CD1c-positive myeloid dendritic cell (primary cell): ENCODE measurements around the gene DEGS2.
"Not testable (repeated sequence)": the region's sequence is repeated elsewhere in the genome, so short reads cannot be mapped to it uniquely, and the experiment has no call there.

ENCODE experiments used
- DNase-seq: peaks from one replicate; pipeline ENCODE4 v3.0.0-alpha.2; 2016; ENCODE audit errors: extremely low spot score

DEGS2 gene

DNA sequence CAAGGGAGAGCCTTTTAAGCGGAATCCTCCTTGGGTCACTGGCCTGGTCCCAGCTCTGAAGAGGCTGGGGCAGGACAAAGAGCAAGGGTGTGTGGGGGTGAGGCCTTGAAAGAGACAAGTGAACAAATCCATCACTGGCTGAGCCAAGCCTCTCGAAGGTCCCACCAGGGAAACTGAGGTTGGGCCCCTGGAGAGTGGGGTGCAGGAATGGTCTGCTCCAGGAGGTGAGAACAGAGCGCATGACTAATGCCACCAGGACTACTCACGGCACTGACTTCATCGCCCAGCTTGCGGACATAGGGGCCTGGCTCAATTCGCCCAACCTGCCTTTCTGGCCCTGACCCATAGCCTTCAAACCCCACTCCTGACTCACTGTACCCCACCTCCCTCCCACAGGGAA is 19.2 kb upstream of the DEGS2 start:
- no peak for DNase-seq

DNA sequence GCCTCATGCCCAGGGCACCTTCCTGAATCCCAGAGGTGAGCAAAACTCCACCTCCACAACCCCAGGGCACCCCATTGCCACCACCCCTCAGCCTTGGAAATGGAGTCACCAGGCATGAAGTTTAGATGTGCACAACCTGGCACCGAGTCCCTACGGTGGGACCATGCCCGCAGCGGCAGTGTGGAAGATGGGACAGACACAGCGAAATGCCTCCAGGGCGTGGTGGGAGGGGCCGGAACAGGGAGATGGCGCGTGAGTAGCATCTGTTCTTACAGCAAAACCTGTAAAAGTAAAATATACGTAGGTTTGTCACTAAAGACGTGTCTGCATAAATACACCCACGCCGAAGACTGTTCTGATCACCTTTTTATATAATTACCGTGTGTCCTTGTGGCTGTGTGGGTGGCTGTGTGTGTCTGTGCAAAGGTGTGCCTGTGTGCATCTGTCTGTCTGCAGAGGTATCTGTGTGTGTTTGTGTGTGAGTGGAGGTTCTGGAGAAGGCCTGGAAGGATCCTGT is 17.4 kb upstream of the DEGS2 start:
- no peak for DNase-seq

DNA sequence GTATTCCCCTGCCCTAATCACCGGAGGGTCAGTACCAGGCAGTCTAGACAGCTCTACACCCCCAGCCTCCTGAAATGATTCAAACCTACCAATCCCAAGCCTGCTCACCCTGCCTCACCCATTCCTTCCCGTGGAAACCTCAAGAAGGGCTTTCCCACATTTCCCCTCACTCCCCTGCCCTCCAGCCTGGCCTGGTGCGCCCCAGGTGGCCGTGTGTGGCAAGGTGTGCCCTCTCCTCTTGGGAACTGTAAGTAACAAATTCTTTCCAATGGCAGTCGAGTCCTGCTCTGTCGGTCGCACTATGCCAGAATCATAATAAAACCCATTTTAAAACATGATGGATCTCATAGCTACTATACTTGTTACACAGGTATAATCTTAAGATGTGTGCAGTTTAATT is 13.9 kb upstream of the DEGS2 start:
- DNase-seq, result no peak

DNA sequence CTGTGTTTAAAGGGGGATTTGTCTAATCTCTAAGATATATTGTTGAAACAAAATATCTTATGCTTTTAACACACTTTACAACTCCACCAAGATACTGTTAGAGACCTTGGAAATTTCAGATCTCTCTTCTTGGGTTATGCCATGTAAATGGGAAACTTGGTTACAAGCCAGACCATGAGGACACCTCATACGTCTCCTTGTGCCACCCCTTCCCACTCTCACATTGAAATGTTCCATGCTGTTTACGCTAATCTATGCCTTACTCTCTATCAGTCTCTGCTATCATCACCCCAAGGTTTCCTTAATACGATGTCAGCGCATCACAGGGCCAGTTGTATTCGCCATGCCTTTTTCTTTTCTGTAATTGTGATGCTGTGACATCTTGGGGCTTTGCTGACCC is 13.4 kb upstream of the DEGS2 start:
- DNase-seq, result no peak

DNA sequence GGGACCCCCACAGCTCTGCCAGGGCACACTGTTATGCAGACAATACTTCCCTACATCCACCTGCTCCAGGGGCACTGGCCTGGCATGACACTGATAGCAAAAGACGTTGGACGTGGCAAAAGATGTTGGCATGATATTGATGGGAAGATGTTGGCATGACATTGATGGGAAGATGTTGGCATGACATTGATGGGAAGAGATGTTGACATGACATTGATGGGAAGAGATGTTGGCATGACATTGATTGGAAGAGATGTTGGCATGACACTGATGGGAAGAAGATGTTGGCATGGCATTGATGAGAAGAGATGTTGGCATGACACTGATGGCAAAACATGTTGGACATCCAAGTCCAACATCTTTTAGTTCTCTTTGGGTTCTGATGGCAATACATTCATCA is 11.4 kb upstream of the DEGS2 start:
- DNase-seq, result no peak

DNA sequence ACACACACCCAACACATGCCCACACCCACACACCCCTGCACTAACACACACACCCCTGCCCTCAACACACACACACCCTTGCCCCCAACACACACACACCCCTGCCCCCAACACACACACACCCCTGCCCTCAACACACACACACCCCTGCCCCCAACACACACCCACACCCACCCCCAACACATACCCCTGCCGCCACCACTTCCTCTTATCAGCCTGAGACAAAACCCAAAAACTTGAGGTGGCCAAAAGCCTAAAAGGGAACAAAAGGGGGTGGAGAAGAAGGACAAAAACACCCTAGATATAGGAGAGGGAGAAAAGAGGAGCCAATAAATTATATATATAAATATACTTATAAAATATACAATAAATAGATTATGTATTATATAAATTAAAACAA is 9.1 kb upstream of the DEGS2 start:
- DNase-seq, result peak; percentile 33

DNA sequence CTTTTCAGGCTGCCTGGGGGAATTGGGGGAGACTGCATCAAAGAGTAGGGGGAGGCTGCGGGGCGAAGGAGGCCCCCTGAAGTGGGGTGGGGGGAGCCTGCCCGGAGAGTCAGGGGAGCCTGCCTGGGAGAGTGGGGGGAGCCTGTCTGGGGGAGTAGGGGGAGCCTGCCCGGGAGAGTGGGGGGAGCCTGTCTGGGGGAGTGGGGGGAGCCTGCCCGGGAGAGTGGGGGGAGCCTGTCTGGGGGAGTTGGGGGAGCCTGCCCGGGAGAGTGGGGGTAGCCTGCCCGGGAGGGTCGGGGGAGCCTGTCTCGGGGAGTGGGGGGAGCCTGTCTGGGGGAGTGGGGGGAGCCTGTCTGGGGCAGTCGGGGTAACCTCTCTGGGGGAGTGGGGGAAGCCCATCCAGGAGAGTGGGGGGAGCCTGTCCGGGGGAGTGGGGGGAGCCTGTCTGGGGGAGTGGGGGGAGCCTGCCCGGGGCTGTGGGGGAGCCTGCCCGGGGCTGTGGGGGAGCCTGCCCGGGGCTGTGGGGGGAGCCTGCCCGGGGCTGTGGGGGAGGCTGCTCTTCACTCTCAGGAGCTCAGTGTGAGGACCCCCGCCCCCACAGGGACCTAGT is 6.5 kb upstream of the DEGS2 start:
- no peak for DNase-seq

DNA sequence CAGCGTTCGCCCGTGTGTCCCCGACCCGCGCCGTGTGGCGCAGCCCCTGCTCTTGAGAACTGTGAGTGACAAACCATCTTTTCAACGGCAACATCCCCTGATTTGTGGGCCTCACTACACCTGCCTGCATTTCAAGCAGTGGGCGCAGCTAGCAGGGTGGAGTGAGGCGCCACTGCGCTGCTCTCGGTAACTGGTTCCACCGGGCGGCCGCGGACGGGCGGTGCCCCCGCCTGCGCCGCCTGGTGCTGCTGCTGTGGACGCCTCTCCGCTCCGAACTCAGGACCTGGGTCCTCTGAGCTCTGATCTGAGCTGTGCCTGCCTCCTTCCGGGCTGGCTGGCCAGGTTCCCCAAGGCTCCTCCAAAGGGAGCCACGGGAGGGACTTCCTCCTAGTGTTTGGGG is 5.9 kb upstream of the DEGS2 start:
- no peak for DNase-seq

DNA sequence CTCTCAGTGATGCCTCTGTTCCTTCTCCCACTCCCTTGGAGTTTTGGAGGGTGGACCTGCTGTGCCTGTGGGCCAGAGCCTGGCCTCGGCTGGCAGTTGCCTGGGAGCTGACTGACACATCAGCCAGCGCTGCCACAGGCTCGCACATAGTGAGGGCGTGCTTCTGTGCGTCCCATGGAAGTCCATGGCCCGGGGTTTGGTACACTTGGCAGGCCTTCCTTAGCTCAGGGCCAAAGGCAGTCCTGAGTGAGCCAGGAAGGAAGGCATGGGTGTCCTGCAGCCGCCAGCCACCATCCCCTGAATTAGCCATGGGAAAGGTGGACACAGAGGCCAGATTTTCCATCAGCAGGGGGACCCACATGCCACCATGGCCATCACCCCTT is 1.1 kb upstream of the DEGS2 start:
- no peak for DNase-seq

DNA sequence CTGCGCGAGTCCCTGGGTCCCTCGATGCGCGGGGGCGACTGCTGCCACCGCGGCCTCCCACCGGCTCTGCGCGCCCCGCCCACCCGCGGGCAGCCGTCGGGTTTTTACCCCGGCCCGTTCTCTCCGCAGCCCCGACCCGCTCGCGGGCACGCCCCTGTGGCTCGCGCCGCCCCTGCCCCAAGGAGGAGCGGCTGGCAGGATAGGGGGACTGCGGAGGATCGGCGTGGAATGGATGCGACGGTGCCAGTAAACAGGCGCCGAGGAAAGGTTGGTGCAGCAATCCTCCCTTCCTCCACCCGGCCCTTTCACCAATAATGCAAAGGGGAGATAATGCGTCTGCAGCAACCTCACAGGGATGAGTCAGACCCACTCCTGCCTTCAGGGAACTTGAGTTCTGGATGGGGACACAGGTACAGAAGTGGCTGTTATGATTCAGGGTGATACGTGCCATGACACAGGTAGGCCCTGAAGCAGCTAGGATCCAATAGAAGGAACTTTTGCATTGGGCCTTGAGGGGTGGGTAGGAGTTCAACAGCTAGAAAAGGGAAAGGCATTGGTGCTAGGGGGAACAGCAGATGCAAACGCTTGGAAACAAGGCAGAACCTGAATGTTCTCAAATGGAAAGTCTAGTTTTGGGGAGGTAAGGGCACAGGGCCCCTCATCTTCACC is 554 bp upstream of the DEGS2 start:
- DNase-seq, result no peak

DNA sequence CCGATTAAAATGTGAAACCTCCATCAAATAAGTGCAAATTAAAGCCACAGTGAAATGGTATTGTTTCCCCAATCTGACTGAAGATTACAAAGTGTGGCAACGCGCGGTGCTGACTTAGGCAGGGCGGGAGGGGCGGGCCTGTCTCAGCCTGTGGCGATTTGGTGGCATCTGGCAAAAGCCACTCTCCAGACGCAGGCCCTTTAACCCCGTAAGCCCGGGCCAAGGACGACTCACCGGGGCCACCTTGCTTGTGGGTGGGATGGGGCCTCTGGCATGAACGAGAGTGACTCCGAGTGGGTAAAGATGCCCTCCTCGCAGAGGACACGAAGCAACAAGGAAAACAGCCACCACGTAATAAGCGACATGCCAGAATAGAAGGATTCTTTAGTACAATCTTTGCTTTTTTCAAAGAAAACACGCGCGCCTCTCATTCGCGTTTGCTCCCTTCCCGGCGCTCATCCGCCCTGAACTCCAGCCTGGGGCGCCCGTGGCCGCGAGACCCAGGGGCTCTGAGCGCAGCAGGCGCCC is 815 bp downstream of the DEGS2 start:
- DNase-seq, result no peak

DNA sequence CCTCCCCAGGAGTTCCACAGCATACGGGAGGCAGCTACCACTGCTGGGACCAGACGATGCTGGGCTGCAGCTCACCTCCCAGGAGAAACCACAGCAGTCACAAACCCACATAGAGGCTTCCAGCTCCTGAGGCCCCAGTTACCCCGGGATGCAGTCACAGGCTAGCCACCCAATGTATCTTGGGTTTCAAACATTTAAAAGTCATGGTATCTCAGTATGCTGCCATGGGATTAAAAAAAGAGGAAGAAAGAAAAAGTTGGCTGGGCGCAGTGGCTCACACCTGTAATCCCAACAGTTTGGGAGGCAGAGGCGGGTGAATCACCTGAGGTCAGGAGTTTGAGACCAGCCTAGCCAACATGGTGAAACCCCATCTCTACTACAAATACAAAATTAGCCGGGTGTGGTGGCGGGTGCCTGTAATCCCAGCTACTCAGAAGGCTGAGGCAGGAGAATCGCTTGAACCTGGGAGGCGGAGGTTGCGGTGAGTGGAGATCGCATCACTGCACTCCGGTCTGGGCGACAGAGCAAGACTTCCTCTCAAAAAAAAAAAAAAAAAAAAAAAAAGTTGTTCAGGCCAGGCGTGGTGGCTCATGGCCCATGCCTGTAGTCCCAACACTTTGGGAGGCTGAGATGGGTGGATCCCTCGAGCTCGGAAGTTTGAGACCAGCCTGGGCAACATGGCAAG is 1.8 kb downstream of the DEGS2 start:
- DNase-seq, result not testable (repeated sequence)

DNA sequence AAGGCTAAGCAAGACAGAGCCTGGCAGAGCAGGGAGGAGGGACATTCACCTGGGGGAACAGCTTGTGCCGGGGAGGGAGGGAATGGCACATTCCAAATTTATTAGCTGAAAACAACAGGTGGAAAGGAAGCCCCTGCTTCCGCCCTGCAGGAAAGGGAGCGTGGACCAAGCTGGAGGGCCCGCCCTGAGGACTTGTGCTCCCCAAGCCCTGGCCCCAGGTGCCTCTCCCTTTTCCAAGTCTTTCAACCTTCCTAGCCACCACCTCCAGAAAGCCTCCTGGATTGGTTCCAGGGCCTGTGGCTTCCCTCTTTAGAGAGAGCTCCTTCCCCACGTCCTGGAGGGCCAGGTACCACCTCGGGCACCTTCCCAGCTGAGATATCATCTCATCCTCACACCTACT is 2.7 kb downstream of the DEGS2 start:
- DNase-seq, result no peak

DNA sequence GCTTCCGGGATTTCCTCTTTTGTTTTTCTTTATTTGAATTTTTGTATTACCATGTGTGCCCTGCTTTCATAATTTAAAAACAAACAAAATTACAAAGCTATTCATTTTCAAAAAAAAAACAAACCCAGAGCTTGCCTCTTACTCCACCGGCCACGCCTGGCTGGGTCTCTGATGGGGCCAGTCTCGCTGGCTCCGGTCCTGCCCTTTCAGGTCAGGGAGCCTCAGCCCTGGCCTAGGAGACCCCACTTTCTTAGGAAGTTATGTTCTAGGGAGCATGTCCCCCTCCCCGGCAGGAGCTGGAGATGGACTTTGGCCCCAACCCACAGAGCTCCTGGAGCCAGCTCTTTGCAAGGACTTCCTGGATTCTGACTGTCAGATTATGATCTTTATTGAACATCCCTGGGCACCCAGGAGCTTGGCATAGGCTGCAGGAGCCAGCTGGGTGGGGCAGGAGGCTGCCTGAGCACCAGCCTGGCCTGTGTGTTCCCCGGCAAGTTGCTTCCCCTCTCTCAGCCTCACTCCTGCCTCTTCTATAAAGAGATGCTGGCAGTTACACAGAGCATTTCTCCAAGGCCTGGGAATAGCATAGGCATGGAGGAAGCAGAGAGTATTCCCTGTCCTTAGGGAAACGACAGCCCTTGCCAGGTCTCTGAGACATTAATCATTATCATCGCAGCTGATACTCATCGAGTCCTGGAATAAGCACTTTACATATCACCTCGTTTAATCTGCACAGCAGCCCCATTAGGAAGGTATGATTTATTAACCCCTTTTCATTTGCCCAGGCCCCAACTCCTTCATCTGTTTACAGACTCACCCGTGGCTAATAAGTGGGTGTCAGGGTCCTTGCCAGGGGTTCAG is 3.5 kb downstream of the DEGS2 start:
- no peak for DNase-seq

DNA sequence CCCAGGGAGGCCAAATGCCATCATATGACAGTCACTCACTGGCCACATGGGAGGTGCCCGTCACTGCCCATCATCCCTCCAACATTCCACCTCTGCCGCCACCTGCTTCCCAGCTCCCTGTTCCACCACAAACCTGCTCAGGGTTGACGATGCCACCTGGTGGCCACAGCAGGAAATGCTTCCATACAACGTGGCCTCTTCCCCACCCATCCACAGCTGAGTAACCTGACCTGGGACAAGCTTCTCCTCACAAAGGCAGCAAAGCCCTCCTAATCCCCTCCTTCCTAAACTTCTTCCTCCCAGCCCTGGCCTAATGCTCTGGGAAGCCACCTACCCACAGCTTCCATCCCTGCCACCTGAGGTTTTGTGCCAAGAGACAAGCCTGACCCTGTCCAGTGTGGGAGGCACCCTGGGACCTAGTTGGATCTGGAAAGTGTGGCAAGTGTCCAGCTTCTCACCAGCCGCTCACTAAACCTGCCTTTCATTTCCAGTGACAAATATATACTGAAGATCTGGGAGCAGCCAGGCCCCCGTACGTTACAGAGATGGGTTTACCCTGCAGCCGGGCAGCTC is 4.3 kb downstream of the DEGS2 start:
- peak; percentile 45 for DNase-seq

DNA sequence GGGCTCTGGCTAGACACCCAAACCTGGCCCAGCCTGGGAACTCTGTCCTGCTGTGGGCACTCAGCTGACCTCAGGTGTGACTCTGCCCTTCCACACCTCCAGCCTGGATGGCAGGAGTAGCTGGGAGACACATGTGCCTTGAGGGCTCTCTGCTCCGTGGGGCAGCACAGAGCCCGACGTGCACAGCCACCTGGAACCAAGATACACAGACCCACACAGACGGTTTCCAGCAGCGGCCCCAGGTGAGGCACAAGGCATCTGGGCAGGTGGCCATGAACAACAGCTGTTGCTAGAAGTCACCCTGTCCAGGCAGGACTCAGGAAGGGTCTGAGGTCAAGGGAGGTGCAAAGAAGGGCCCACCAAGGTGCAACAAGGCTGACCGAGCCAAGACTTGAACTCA is 5.9 kb downstream of the DEGS2 start:
- DNase-seq, result no peak

DNA sequence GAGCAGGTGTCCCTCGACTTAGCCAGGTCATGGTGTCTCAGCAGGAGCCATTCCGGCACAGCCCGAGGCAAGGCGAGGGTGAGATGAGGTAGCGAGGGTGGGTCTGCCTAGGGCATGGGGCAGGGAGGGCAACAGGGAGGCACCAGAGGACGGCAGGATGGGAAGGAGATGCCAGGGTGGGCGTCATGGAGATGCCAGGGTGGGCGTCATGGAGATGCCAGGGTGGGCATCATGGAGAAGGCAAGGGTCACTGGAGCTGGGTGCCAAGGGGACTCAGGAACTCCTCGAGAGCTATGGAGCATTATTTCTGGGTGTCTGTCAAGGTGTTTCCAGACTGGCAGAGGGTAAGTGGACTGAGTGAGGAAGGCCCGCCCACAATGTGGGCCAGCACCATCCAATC is 7.4 kb downstream of the DEGS2 start:
- DNase-seq, result no peak

DNA sequence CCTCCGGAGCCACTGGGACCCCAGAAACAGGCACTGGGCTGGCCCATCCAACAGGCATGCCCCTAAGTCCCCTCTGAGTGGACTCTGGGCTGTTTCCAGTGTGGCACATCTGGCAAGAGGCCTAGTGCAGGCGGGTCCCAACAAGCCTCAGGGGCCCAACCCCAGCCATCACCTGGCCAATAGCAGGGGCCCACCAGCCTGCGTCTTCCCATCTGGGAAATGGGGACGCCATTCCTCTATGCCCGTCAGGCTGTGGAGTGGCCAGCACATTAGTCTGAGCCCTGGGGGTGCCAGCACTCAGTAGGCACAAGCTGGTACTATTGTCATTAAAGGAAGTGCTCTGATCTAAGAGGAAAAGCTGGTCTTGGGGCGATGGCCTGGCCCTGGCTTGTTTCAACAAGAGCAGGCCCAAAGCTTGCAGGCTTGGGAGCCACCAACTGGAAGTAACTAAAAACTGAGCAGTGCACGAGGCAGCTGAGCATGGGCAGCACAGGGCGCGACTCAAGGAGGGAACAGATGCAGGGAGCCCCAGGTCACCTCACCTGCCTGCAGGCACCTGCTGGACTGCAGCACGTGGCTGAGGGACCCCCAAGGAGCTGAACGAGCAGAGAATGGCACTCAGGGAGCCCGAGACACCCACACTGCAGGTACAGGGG is 8.4 kb downstream of the DEGS2 start:
- no peak for DNase-seq

DNA sequence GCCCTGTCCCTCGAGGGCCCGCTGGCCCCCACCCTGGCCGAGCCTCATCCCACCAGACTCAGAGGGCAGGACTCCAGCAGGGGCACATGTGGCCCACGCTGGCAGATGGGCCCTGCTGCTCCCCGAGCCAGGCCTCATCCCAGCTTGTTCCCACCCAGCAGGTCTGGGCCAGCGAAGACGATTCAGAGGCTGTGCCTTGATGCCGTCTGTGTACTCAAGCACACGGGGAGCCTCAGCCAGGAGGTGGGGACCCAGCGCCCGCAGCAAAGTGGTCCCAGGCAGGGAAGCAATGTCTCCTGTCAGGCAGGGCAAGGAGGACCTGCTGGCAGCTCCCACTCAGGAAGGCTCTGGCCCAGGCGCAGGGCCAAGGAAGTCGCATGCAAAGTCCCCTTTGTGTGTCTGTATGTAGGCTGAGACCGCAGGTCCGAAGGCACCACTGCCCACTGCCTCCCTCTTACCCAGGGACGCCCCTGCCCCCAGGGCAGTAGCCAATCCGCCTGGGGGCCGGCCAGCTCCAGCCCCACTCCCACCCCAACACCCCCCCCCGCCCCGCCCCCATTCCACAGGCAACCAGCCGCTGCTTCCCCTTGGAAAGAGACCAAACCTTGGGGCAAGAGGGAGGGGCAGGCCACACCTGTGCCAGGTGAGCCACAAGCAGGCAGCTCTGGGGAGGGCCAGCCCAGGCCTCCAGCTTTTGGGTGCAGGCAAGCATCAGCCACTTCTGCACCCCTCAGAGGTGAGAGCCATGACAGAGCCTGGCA is 9.4 kb downstream of the DEGS2 start:
- no peak for DNase-seq
